Activated CD4-positive, alpha-beta T cell treated with anti-CD3 and anti-CD28 coated beads, Interleukin-10, Interleukin-2, amounts not matched to agents 100 ng/mL and 50 ng/mL, durations not matched to agents 16 hours and 8 hours (primary cell): ENCODE results near the gene MAP2K4.
A peak's percentile ranks its signal among the peaks of the same experiment; 100 is the strongest.
"Not testable (repeated sequence)": the region's sequence is repeated elsewhere in the genome, so short reads cannot be mapped to it uniquely, and the experiment has no call there.

Experiments
- DNase-seq: peaks from one replicate; pipeline ENCODE4 v3.0.0-alpha.2; 2020

MAP2K4 gene

GRCh38 chr17:12020642-12021622, at the start of gene MAP2K4:
Gene MAP2K4, plus strand, starts transcription at chr17:12020877. Its CDS starts 10 bp downstream, at chr17:12020887.
- DNase-seq = peak; percentile 95

DNA sequence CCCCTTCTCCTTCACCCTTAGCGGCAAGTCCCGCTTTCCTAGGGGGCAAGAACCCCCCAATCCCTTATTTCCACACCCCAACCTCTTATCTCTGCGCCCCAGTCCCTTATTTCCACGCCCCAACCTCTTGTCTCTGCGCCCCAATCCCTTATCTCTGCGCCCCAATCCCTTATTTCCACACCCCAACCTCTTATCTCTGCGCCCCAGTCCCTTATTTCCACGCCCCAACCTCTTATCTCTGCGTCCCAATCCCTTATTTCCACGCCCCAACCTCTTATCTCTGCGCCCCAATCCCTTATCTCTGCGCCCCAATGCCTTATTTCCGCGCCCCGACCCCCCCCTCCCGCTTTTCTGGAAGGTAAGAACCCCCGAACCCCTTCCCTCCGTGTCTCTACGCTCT, 47.9 kb upstream of the MAP2K4 start:
- DNase-seq = not testable (repeated sequence)

GRCh38 chr17:11979795-11980194, 40.9 kb upstream of the MAP2K4 start:
- DNase-seq = no peak

- no peak for DNase-seq
Observed at GRCh38 chr17:11980813-11981212, 39.9 kb upstream of the MAP2K4 start.

GRCh38 chr17:11981862-11982261, 38.8 kb upstream of the MAP2K4 start:
- no peak for DNase-seq

DNA sequence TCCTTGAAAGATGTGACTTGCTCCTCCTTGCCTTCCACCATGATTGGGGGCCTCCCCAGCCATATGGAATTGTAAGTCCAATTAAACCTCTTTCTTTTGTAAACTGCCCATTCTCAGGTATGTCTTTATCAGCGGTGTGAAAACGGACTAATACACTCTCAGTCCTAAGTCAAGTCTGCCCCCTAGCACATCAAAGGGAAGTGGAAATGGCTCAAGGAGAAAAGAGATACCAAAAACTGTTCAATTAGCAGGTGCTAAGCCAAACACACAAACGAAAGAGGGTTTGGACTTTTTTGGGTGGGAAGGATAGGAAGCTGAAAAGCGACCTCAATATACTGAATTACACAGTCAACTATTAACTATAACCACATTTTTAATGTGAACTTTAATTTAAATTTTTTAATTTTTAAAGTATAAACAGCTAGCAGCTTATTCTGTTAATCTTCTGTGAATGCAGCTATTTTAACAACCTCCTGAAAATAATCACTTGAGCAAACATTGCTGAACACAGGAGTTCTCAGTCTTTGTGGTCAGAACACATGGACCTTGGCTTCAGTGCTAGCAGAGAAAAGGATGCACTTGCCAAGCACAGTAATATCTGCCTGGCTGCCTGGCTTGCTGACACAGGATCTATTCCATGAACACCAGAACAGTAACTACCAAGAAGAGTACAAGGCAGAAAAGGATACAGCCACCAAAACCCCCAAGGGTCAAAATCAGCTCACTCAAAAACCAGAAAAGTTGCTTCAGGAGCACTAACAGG, 34.3 kb upstream of the MAP2K4 start:
- DNase-seq = no peak

DNA sequence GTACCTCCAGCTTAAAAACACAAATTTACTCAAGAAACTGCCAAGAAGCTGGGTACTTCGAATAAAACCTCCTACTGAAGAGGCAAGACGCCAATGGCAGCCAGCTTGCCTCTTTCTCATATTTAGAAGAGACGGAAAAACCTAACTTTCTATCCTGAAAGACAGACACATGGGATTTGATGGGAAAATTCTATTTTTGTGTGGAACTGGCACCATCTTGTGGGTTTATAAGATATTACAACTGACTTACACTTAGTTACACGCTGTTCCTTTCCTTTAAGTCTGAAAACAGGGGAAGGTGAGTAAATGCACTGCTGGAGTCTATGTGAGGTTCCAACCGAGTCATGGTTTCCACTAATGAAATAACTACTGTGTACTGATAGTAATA, 33.7 kb upstream of the MAP2K4 start:
- DNase-seq = no peak

DNA sequence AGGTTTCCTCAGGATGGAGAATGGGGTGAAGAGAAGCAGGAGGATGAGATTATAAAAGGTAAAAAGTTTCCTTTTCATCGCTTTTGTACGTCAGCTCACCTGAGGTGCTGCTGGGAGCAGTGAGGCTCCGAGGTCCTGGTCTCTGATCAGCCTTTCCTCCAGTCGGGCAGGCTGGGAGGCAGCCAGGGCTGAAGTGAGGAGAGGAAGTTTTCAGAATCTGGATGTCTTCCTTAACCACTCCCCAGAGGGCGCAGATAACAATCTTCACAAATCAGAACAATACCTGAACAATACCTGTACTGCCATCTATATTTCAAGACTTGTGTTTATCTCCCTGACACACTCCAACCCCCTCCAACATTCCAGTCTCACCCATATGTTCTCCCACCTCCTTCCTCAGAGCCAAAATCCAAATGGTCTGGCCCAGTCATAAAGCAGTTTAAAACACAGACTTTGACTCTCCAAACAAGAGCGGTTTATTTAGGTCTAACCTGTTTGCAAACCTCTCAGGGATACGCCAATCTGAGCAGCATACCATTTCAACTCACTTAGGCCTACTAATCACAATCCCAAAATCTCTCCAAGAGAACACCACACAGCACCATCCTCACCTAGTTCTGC, 30.2 kb upstream of the MAP2K4 start:
- no peak for DNase-seq

- no peak for DNase-seq
Observed at GRCh38 chr17:11991461-11991860, 29.2 kb upstream of the MAP2K4 start.

DNA sequence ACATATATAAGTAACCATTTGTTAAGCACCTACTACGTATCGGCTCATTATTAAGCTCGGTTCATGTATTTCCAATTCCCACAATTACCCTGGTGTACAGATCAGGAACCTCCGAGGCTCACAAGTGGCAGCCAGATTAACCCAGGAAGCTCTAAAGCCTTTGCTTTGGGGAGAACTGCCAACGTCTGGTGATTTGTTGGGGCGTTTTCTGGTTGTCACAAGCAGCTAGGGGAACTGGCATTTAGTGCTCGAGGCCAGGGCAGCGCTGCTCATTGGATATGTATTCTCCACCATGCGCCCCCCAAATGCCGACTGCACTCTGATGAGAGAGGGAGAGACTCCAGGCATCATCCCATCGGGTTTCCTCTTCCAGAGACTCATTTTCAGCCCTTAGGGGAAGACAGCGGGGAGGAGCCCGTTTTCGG, 23.9 kb upstream of the MAP2K4 start:
- peak; percentile 58 for DNase-seq

DNA sequence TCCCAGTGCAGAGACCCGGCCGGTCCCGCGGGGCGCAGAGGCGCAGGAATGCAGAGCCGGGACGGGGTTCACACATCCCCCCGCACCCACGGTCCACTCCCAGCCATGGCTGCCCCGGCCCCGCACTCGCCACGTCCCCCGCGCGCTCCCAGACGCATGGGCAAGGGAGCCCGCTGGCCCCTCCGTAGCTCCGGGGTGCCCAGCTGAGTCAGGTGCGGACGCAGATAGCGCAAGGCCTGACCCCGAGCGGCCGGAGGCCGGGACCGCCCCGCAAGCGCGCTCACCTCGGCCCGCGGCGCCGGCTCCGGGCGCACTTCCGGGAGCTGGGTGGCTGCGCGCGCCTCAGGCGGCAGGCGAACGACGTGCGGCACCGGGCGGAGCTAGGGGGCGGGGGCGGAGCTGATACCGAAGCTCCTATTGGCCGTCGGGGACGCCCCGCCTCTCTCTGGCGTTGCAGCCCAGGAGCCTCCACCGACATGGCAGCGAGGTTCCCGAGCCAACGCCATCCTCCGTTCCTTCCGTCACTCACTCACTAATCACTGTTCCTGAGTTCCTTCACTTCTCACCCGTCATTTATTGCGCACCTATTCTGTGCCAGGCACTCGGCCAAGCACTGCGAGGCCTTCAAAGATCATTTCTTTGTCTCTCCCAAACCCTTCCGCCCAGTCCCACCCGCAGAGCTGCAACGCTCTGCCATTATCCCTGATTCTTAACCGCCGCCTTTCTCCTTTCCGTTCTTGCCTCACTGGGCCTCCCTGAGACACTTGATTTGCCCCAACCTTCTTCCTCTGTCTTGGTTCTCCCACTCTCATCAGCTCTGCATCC, 23.3 kb upstream of the MAP2K4 start, which contains the start of gene ZNF18:
Gene ZNF18 (minus strand): TSS at position 329 of the 825 bp plus-strand sequence. CDS start 4,646 bp downstream, outside the sequence.
- DNase-seq = peak; percentile 97

DNA sequence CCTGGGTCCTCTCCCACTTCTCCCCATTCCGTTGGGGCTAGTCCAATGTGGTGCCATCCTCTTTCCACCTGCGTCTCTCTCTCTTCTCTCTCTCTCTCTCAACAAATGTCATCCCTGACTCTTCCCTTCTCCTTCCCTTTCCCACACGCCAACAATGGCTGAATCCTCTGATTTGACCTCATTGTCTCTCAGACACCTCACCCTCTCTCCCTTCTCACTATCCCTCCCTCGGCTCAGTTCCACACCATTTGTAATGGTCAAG, 22.8 kb upstream of the MAP2K4 start:
- DNase-seq = no peak

GRCh38 chr17:11999696-12000095, 21.0 kb upstream of the MAP2K4 start:
- DNase-seq = no peak

- DNase-seq = no peak
Observed at GRCh38 chr17:12007466-12007865, 13.2 kb upstream of the MAP2K4 start.

- DNase-seq = no peak
Observed at GRCh38 chr17:12021623-12022140, 1.0 kb downstream of the MAP2K4 start.

DNA sequence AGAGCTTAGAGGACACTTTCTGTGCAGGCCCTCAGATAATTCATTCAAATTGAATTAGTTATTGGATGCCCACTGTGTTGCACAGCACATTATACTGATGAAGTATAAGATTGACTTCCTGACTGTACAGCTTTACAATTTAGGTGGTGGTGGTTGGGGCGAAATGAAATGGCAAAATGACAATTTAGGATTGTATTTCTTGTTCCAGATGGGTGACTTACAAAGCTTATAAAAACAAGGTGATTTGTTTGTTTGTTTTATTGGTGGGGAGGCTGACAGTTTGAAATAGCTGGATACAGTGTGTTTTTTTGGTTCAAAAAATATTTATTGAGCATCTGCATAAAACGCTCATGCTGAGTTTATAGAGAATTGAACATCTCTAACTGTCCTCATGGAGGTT, 1.6 kb downstream of the MAP2K4 start:
- no peak for DNase-seq

DNA sequence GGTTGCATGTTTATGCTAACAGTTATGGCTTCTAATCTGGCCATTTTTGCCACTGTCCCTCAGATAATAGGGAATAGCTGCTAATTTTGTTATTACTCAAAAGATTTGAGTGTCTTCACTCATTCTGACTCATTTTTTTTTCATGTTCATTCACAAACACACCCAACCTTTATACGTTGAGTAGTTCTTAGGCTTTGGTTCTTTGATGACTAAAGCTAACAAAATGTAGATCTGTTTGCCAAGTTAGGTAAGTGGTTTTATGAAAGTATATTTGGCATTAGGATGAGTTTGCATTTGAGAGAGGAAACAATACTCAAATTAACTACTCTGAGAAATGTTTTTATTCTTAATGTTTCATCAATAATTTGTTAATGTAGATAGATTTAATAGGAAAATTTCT, 3.6 kb downstream of the MAP2K4 start:
- peak; percentile 19 for DNase-seq

DNA sequence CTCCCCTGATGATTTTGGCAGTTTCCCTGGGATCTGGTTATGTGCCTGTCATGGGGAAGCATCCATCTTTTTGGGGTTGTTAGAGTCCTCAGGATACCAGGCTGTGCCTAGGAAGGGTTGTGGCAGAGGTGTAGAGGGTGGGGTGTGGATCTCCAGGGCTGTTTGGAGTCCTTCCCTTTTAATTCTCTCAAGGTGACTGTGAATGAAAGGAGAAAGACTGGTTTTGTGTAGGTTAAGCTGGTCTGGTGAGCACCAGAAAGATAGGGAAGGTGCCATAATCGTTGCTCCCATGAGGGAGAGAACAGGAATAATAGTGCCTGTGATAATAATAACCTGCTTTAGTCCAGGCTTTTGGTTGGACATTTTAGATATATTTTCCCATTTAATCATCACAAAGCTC, 7.0 kb downstream of the MAP2K4 start:
- DNase-seq = no peak

- no peak for DNase-seq
Observed at GRCh38 chr17:12028611-12029010, 7.9 kb downstream of the MAP2K4 start.

- DNase-seq = no peak
Observed at GRCh38 chr17:12034538-12034937, 13.9 kb downstream of the MAP2K4 start.

GRCh38 chr17:12035673-12036072, 15.0 kb downstream of the MAP2K4 start:
- no peak for DNase-seq

DNA sequence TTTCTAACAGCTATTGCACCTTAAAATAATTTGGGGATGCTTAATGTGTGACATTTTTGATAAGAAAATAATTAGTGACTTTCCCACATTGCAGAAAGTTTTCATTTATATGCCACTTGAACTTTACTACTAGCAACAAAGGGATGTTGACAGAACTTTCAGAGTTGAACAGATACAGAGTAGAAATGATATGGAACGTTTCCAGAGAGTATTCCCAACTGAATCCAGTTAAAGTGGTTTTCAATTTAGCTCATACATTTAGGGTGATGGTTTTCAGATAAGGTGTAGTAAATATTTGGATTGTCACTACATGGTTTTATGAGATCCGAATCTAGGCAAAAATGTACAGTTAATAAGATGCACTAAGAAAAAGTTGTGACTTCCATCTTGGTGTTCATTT, 17.3 kb downstream of the MAP2K4 start:
- DNase-seq = no peak
